GM19468 (cell line): Measurements from ENCODE around the gene PAPPA.

Experiments
- ATAC-seq: cut with Tn5 transposase; IDR thresholded peaks from one replicate; pipeline ENCODE4 v1.9.1; 2021; ENCODE audit warnings: mild to moderate bottlenecking, moderate library complexity, moderate number of reproducible peaks; ENCODE audit not compliant: unreplicated experiment; ENCODE audit errors: extremely low read depth

The PAPPA gene

GRCh38 chr9:116267021-116267420 lies 113.4 kb downstream of the PAPPA start:
- no peak for ATAC-seq

GRCh38 chr9:116269250-116269649 lies 115.7 kb downstream of the PAPPA start:
- no peak for ATAC-seq

- no peak for ATAC-seq
Observed at GRCh38 chr9:116270546-116270945, 117.0 kb downstream of the PAPPA start.

- no peak for ATAC-seq
Observed at GRCh38 chr9:116271340-116271739, 117.7 kb downstream of the PAPPA start.

GRCh38 chr9:116271991-116272390 lies 118.4 kb downstream of the PAPPA start:
- no peak for ATAC-seq

GRCh38 chr9:116274293-116274692 lies 120.7 kb downstream of the PAPPA start:
- ATAC-seq = no peak

- ATAC-seq = no peak
Observed at GRCh38 chr9:116275418-116276195, 122.0 kb downstream of the PAPPA start.

GRCh38 chr9:116276196-116276493 lies 122.6 kb downstream of the PAPPA start:
- ATAC-seq = no peak

- no peak for ATAC-seq
Observed at GRCh38 chr9:116276651-116277121, 123.1 kb downstream of the PAPPA start.

- ATAC-seq = no peak
Observed at GRCh38 chr9:116278326-116278725, 124.7 kb downstream of the PAPPA start.

GRCh38 chr9:116279230-116279629 lies 125.6 kb downstream of the PAPPA start:
- ATAC-seq = no peak

- ATAC-seq = no peak
Observed at GRCh38 chr9:116280529-116280928, 126.9 kb downstream of the PAPPA start.

- no peak for ATAC-seq
Observed at GRCh38 chr9:116282597-116282996, 129.0 kb downstream of the PAPPA start.

GRCh38 chr9:116284518-116284917 lies 130.9 kb downstream of the PAPPA start:
- ATAC-seq = no peak

GRCh38 chr9:116285320-116285719 lies 131.7 kb downstream of the PAPPA start:
- no peak for ATAC-seq

GRCh38 chr9:116286297-116286696 lies 132.7 kb downstream of the PAPPA start:
- ATAC-seq = no peak

- no peak for ATAC-seq
Observed at GRCh38 chr9:116287721-116288120, 134.1 kb downstream of the PAPPA start.

- ATAC-seq = no peak
Observed at GRCh38 chr9:116288658-116289057, 135.1 kb downstream of the PAPPA start.

- no peak for ATAC-seq
Observed at GRCh38 chr9:116297346-116297745, 143.8 kb downstream of the PAPPA start.

- ATAC-seq = no peak
Observed at GRCh38 chr9:116298249-116298648, 144.7 kb downstream of the PAPPA start.

- ATAC-seq = no peak
Observed at GRCh38 chr9:116298878-116299391, 145.3 kb downstream of the PAPPA start.

GRCh38 chr9:116300360-116300870 lies 146.8 kb downstream of the PAPPA start:
- no peak for ATAC-seq
